Endothelial cell of umbilical vein (primary cell): ENCODE results near the gene APIP. TPM values are rescaled to one million over a fixed set of nuclear protein-coding genes. Genes with fewer than 3 reads are reported as not detected.

Experiments used
- BruUV-seq: library from RNA; stranded (reverse); fragments of 400-500 nt; replicated peaks from 2 replicates; lab custom pipeline; 2021; lab: Mats Ljungman, UMichigan
- CTCF ChIA-PET: fragments of 300-600, 350-600 bp; sonication (Branson Sonifier 250); formaldehyde crosslinking; loops from one replicate; lab custom pipeline; 2021; ENCODE audit warnings: antibody characterized with exemption, inconsistent platforms; lab: Charles Lee
- POLR2A ChIA-PET: fragments of 300-600, 350-600 bp; sonication (Branson Sonifier 250); formaldehyde crosslinking; loops from one replicate; lab custom pipeline; 2021; ENCODE audit warnings: antibody characterized with exemption, inconsistent platforms; lab: Charles Lee
- DNase-seq: peaks from one replicate; pipeline ENCODE4 v3.0.0-alpha.2; 2011; ENCODE audit warnings: low read depth, low spot score
- FAIRE-seq: peaks from 2 replicates; lab custom pipeline; 2011; peaks lifted over from hg19 to GRCh38; lab: Jason Lieb, UNC
- H2AFZ ChIP-seq: 2 replicates; pipeline ENCODE4 v1.6.0; 2012; ENCODE audit warnings: low read depth, low read length, control low read depth, inconsistent platforms
- H3K27ac ChIP-seq: 2 replicates; pipeline ENCODE4 v1.5.1; 2011; ENCODE audit warnings: low read depth, mild to moderate bottlenecking, control low read depth, low read length, moderate library complexity; ENCODE audit not compliant: insufficient read depth
- H3K27me3 ChIP-seq, 2 experiments: 2 replicates each; pipeline versions ENCODE4 v1.6.0 to v1.6.1; 2011; ENCODE audit warnings: low read length in 2 of 2, mixed read lengths in 1 of 2; ENCODE audit not compliant: control insufficient read depth in 2 of 2, insufficient read depth in 2 of 2
- H3K36me3 ChIP-seq, 2 experiments: 2 replicates in 1 of 2; 3 replicates in 1 of 2; pipeline ENCODE4 v1.5.1; 2011; ENCODE audit warnings: low read length in 2 of 2, mild to moderate bottlenecking in 1 of 2, moderate library complexity in 1 of 2; ENCODE audit not compliant: control insufficient read depth in 2 of 2, insufficient read depth in 2 of 2; ENCODE audit errors: extremely low read depth in 1 of 2
- H3K4me1 ChIP-seq: 3 replicates; pipeline ENCODE4 v1.5.1; 2011; ENCODE audit warnings: mild to moderate bottlenecking, low read length; ENCODE audit not compliant: control insufficient read depth, insufficient read depth; ENCODE audit errors: extremely low read depth
- H3K4me2 ChIP-seq: 2 replicates; pipeline ENCODE4 v1.6.1; 2011; ENCODE audit warnings: low read length, control low read depth, mixed read lengths; ENCODE audit not compliant: insufficient read depth
- H3K4me3 ChIP-seq, 3 experiments: fragments of 200-600 bp in 1 of 3; sonication (generic), shearing (Covaris generic) in 1 of 3; replicated peaks in 1 of 3; 2 replicates each; pipeline ENCODE4 v1.5.1; 2011 to 2016; ENCODE audit warnings: control low read depth in 3 of 3, low read length in 3 of 3, mild to moderate bottlenecking in 2 of 3, inconsistent platforms in 1 of 3, low read depth in 1 of 3, moderate library complexity in 1 of 3; ENCODE audit not compliant: insufficient read depth in 1 of 3
- H3K79me2 ChIP-seq: 2 replicates; pipeline ENCODE4 v1.6.0; 2012; ENCODE audit warnings: low read length, inconsistent platforms; ENCODE audit not compliant: control insufficient read depth, insufficient read depth
- H3K9ac ChIP-seq: replicated peaks from 2 replicates; pipeline ENCODE3; 2011; ENCODE audit warnings: low read length, control low read depth; ENCODE audit not compliant: insufficient read depth; ENCODE audit errors: extremely low read depth
- H3K9me1 ChIP-seq: replicated peaks from 3 replicates; pipeline ENCODE4 v1.6.0; 2011; ENCODE audit warnings: mild to moderate bottlenecking, low read length; ENCODE audit not compliant: control insufficient read depth, insufficient read depth; ENCODE audit errors: extremely low read depth
- H3K9me3 ChIP-seq: replicated peaks from 2 replicates; pipeline ENCODE4 v1.5.1; 2012; ENCODE audit warnings: low read length, inconsistent platforms; ENCODE audit not compliant: control insufficient read depth, insufficient read depth
- H4K20me1 ChIP-seq: replicated peaks from 2 replicates; pipeline ENCODE3; 2011; ENCODE audit warnings: mild to moderate bottlenecking, low read length; ENCODE audit not compliant: control insufficient read depth, insufficient read depth; ENCODE audit errors: extremely low read depth
- JUN ChIP-seq: IDR thresholded peaks from 2 replicates; pipeline ENCODE4 v1.6.1; 2011; ENCODE audit warnings: borderline replicate concordance, low read depth; ENCODE audit not compliant: insufficient read length, insufficient read depth
- MYC ChIP-seq: IDR thresholded peaks from one replicate; pipeline ENCODE4 v1.6.1; 2011; ENCODE audit warnings: mild to moderate bottlenecking, low read depth, low read length
- dilution Hi-C: fragments of 300-500 bp; cut with MboI; formaldehyde crosslinking; loops from one replicate; pipeline ENCODE4 v1.15.0; 2019; ENCODE audit warnings: low sequenced_read_pairs; ENCODE audit not compliant: extremely low pct_ligation_motif_present
- intact Hi-C: fragments of 100-400 bp; cut with micrococcal nuclease; formaldehyde crosslinking; loops from one replicate; pipeline ENCODE4 v1.10.0; 2022
- polyA plus RNA-seq, 4 experiments: library from polyadenylated mRNA; depleted of rRNA in 3 of 4; stranded (reverse) in 3 of 4; unstranded in 1 of 4; fragments of >200 nt; gene quantifications; 2 replicates each; pipeline versions ENCODE4 v1.2.1 to v1.2.3, GENCODE V29; 2011 to 2012; ENCODE audit warnings: missing spikeins in 1 of 4
- total RNA-seq: library from RNA; stranded (reverse); gene quantifications from 2 replicates; pipeline ENCODE4 v1.2.3, GENCODE V29; 2021
- TF ChIP-seq, protein P1 (sequence below), 2 donors: IDR thresholded peaks; 1 replicate in 1 of 2; 2 replicates in 1 of 2; pipeline ENCODE4 v1.5.1; 2011; ENCODE audit warnings: low read length in 2 of 2, mild to moderate bottlenecking in 2 of 2, moderate library complexity in 2 of 2, control low read depth in 1 of 2, inconsistent platforms in 1 of 2, low read depth in 1 of 2; ENCODE audit not compliant: insufficient read depth in 1 of 2; ENCODE audit errors: extremely low read depth in 1 of 2

The APIP gene
- total and polyA plus RNA-seq, 2 donors (not counting 3 experiments of a cell fraction or from before 2014, with no cell fraction given) = 10.0 to 26.9 TPM

DNA sequence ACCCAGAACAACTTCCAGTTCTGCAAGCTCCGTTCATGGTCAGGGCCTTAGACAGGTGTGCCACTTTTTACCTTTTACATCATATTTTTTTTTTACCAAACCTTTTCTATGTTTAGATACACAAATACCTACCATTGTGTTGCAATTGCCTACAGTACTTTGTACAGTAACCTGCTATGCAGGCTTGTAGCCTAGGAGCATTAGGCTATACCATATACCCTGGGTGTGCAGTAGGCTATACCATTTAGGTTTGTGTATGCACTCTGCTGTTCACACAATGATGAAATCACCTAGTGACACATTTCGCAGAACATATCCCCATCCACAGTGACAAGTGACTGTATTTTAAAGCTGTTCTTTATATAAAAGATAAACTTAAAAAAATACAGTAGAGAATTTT, 29.6 kb downstream of the APIP start:
- Histone ChIP-seq H3K9me1 (no peaks in the 10 kb centered on the region), H3K4me2 (no peak overlapping the region), H3K9ac (no peak overlapping the region), H3K27ac (no peak overlapping the region), H4K20me1 (no peaks in the 10 kb centered on the region), H2AFZ (no peak overlapping the region), H3K4me1 (no peaks in the 10 kb centered on the region), H3K9me3 (no peaks in the 10 kb centered on the region), H3K27me3 (no peaks in the 10 kb centered on the region), H3K4me3 (no peak overlapping the region), H3K36me3 (peaks cover 0 to 2% of the 10 kb centered on the region in 2 experiments), H3K79me2 (no peaks in the 10 kb centered on the region)
- POLR2A ChIA-PET = no interaction called here
- intact Hi-C loops = no loop called here
- CTCF ChIA-PET = interaction anchor here (0.9 to 1.7 kb wide), 5 partner anchors 11 to 374 kb away, joined by 3 to 11 read pairs (median 5); no protein-coding TSS in a partner anchor
- dilution Hi-C loops = no loop called here
- DNase-seq (no peak), FAIRE-seq (no peak)
- TF ChIP-seq, protein P1, sequence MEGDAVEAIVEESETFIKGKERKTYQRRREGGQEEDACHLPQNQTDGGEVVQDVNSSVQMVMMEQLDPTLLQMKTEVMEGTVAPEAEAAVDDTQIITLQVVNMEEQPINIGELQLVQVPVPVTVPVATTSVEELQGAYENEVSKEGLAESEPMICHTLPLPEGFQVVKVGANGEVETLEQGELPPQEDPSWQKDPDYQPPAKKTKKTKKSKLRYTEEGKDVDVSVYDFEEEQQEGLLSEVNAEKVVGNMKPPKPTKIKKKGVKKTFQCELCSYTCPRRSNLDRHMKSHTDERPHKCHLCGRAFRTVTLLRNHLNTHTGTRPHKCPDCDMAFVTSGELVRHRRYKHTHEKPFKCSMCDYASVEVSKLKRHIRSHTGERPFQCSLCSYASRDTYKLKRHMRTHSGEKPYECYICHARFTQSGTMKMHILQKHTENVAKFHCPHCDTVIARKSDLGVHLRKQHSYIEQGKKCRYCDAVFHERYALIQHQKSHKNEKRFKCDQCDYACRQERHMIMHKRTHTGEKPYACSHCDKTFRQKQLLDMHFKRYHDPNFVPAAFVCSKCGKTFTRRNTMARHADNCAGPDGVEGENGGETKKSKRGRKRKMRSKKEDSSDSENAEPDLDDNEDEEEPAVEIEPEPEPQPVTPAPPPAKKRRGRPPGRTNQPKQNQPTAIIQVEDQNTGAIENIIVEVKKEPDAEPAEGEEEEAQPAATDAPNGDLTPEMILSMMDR (IDR thresholded peaks at IDR 0.05; ENCODE audit: extremely low read depth in 1 of 2, insufficient read depth in 1 of 2, low read depth in 1 of 2, low read length in 2 of 2) = no peak
- BruUV-seq = no TSS peak

DNA sequence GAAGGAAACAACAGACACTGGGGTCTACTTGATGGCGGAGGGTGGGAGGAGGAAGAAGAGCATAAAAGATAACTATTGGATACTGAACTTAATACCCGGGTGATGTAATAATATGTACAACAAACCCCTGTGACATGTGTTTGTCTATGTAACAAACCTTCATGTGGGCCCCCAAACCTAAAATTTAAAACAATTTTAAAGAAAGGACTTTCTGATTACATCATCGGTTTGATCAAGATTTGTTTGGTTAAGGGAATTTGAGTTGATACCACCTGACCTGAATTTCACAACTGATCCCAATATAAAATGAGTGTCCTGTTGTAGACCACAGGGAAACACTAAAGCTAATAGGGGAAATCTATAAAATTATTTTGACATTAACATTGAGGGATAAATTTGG, 34.3 kb downstream of the APIP start:
- no peak overlapping the region for H3K4me2 ChIP-seq
- no peaks in the 10 kb centered on the region for H3K27me3 ChIP-seq
- no peak overlapping the region for H3K27ac ChIP-seq
- CTCF ChIA-PET = interaction anchor here (0.7 kb wide), 1 partner anchor 13 kb away, joined by 3 read pairs; no protein-coding TSS in a partner anchor
- FAIRE-seq (no peak), DNase-seq (no peak)
- BruUV-seq = no TSS peak
- no peaks in the 10 kb centered on the region for H3K4me1 ChIP-seq
- TF ChIP-seq, protein P1 (IDR thresholded peaks at IDR 0.05; ENCODE audit: extremely low read depth in 1 of 2, insufficient read depth in 1 of 2, low read depth in 1 of 2, low read length in 2 of 2) = no peak
- TF ChIP-seq JUN = no peak
- TF ChIP-seq MYC = no peak
- no peaks in the 10 kb centered on the region for H4K20me1 ChIP-seq
- H3K4me3 ChIP-seq = no peak overlapping the region
- dilution Hi-C loops (no loop called here), intact Hi-C loops (no loop called here)
- no peaks in the 10 kb centered on the region for H3K9me3 ChIP-seq
- no peaks in the 10 kb centered on the region for H3K36me3 ChIP-seq
- no peaks in the 10 kb centered on the region for H3K9me1 ChIP-seq
- H2AFZ ChIP-seq = no peak overlapping the region
- POLR2A ChIA-PET = no interaction called here
- no peaks in the 10 kb centered on the region for H3K79me2 ChIP-seq
- no peak overlapping the region for H3K9ac ChIP-seq
